ENCODE data around the gene ZNF408. TPM values are rescaled to one million over a fixed set of nuclear protein-coding genes. Genes with fewer than 3 reads are reported as not detected.
"Not testable (repeated sequence)": the region's sequence is repeated elsewhere in the genome, so short reads cannot be mapped to it uniquely, and the experiment has no call there.

The ZNF408 gene
- total RNA-seq, 1 experiment from 2014 or later = 12.2 TPM

DNA sequence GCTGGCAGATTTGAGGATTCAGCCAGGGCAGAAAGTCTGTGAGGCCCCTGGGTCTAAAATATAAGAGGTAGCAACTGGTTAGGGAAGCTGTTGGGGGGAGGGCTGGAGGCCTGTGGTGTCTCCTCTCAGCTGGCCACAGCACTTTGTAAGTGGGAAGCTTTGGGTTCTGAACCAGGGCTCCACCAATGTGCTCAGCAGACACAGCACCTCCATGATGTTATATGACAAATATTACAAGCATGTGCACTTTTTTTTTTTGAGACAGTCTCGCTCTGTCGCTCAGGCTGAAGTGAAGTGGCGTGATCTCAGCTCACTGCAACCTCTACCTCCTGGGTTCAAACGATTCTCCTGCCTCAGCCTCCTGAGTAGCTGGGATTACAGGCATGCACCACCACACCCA, 8.4 kb upstream of the ZNF408 start:
- peak; percentile 57 for DNase-seq (ENCODE audit: low read depth)
- in situ Hi-C loops (cut with HindIII; ENCODE audit: low pct_unique_long_range_greater_than_20kb, low sequenced_read_pairs) = no loop called here

DNA sequence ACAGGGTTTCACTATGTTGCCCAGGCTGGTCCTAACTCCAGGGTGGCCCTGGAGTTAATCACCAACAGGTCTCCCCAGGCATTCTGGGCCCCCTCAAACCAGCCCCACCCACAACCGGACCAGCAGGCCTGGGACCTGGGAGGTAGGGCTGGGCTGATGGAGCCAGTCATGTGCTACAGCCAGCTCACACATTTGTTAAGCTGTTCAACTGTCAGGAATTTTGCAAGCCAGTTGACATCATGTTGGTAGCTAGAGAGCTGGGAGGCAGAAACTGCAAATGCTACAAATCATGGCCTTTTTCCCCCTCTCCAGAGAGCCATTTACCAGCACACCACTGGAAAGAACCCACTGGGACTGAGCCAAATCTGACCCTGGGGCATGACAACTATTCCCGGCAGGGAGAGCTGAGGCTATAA, 7.2 kb upstream of the ZNF408 start:
- in situ Hi-C loops (cut with HindIII; ENCODE audit: low pct_unique_long_range_greater_than_20kb, low sequenced_read_pairs) = no loop called here

DNA sequence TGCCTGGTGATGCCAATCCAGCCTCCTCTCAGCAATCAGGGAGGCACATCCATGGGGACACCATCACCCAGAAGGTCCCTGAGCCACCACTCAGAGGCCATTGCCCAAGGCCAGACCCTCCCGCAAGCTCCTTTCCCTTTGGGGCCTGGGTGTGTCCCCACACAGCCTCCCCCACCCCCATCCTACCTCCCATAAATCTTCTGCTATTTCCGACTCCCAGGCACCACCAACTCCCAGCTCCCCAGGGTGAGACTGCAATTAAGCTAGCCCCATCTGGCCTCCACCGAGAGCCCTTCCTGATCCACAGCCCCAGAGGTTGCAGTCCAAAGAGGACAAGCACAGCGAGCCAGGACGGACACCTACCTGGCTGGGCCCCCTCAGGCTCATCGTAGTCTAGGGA, 6.8 kb upstream of the ZNF408 start:
- DNase-seq (ENCODE audit: low read depth) = no peak
- in situ Hi-C loops (cut with HindIII; ENCODE audit: low pct_unique_long_range_greater_than_20kb, low sequenced_read_pairs) = no loop called here

More for the DNA sequence above, 7.2 kb upstream of the ZNF408 start:
- DNase-seq (ENCODE audit: low read depth) = peak; percentile 72

DNA sequence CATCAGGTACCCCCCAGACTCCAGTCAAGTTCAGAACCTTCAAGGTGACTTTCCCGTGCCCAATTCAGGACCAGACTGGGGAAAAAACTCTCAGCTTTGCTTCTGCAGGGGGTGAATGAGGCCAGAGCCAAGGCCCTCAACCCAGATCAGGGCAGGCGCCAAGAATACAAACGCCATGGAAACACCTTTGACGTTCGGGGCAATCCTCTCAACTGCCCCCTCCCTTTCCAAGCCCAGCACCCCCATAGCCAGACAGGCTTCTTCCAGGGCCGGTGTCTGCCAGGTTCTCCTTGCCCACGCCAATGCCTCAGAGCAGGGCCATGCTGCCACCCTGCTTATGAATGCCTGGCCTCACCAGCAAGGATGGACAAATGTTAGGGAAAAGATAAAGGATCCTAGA, 6.2 kb upstream of the ZNF408 start:
- DNase-seq (ENCODE audit: low read depth) = no peak
- in situ Hi-C loops (cut with HindIII; ENCODE audit: low pct_unique_long_range_greater_than_20kb, low sequenced_read_pairs) = no loop called here

DNA sequence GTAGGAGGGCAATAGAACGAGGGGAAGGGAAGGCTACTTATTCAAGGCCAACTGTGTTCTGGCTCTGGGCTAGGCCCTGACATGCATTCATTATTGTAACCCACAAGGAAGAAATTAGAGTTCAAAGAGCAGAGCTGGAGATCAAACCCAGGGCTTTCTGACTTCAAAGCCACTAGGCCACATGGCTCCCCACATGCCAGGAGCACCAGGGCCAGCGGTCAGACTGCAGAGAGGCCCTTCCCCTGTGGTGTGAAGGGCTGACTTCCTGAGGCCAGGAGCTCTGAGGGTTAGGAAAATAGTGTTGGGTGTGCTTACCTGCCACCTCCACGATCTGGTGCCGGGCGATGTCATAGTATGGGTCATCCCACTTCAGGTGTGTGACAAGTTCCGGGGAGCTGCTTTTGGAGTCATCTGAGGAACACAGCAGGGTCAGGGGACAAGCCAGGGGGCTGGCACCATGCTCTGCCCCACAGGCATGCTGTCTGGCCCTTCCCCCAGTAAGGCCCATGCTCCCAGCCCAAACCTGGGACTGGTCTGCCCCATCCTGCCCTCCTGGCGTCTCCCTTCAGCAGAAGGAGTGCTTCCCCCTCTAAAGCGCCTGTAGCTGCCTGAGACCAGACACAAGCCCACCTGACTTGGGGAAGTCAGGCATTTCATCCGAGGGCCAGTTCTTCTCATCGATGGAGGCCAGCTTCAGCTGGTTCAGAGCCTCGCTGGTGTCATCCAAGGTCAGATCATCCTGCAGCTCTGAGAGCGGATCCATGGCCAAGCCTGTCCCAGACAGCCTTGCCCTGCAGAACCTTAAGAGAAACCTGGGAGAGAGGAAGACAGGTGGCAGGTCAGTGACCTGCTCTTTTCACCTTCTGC, 5.3 kb upstream of the ZNF408 start:
- no peak for DNase-seq (ENCODE audit: low read depth)

DNA sequence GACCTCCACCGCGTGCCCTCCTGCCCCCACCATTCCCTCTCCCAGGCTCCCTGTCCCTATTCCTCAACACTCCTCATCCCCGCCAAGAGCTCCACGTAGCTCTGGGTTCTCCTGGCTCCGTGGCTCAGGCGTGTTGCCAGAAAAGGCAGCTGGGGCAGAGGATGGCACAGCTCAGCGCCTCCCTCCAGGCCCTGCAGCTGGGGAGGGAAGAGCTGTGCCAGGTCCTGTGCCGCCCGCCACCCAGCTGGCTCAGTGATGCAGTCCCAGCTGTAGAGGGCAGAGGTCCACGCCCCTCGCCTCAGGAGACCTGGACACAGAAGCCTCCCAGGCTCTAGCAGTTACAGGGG, 4.6 kb upstream of the ZNF408 start:
- in situ Hi-C loops (cut with HindIII; ENCODE audit: low pct_unique_long_range_greater_than_20kb, low sequenced_read_pairs) = no loop called here
- no peak for DNase-seq (ENCODE audit: low read depth)

More for the DNA sequence above, 5.3 kb upstream of the ZNF408 start:
- in situ Hi-C loops (cut with HindIII; ENCODE audit: low pct_unique_long_range_greater_than_20kb, low sequenced_read_pairs) = no loop called here

DNA sequence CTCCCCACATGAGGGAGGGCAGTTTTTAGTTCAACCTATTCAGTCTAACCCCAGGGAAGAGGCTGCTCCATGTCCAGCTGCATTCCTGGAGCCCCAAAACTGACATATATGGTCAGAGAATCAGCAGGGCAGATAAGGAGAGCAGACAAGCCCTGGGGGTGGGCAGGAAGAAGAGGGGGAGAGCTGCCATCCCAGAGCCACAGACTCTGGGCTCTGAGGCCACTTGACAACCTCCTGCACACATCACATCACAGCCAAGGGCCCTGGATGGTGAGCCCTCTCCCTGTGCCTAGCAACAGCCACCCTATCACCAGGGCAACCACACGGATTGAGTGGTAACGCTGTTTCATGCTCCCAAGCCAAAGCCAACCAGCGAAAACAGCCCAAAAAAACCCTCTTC, 3.5 kb upstream of the ZNF408 start:
- DNase-seq (ENCODE audit: low read depth) = no peak
- in situ Hi-C loops (cut with HindIII; ENCODE audit: low pct_unique_long_range_greater_than_20kb, low sequenced_read_pairs) = no loop called here

DNA sequence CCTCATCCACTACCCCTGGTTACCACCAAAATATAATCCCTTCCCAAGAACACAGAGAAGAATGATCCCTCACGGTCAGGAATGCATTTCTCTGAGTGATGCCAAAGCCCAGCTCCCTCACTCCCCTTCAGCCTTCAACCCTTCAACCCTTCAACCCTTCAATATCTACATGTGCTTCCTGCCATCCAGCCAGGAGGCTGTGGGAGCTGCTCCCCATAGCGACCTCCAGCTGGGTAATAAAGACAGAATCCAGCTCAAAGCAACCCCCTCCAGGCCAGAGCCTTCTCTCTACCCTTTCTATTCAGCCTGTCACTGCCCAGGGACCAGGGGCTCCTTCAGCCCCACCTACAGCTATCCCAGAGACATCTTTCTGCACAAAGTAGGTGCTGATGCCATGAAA, 3.1 kb upstream of the ZNF408 start:
- in situ Hi-C loops (cut with HindIII; ENCODE audit: low pct_unique_long_range_greater_than_20kb, low sequenced_read_pairs) = no loop called here
- DNase-seq (ENCODE audit: low read depth) = no peak

DNA sequence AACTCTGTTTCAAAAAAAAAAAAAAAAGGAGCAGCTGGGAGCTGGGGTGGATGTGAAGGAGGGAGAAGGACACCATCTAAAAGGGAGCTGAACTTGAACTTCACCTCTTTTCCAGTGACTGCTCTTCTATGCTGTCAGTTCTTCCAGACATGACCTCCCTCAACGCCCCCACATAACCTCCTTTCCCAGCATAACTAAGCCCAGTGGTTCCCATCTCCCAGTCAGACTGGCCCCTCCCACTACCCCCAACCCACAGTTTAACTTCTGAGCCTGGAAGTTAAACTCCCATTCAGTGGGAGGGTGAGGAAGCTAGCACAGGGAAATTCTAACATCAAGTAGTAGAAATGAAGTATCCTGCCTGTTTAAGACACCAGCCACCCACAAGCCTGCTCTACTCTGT, 2.2 kb upstream of the ZNF408 start:
- in situ Hi-C loops (cut with HindIII; ENCODE audit: low pct_unique_long_range_greater_than_20kb, low sequenced_read_pairs) = no loop called here

DNA sequence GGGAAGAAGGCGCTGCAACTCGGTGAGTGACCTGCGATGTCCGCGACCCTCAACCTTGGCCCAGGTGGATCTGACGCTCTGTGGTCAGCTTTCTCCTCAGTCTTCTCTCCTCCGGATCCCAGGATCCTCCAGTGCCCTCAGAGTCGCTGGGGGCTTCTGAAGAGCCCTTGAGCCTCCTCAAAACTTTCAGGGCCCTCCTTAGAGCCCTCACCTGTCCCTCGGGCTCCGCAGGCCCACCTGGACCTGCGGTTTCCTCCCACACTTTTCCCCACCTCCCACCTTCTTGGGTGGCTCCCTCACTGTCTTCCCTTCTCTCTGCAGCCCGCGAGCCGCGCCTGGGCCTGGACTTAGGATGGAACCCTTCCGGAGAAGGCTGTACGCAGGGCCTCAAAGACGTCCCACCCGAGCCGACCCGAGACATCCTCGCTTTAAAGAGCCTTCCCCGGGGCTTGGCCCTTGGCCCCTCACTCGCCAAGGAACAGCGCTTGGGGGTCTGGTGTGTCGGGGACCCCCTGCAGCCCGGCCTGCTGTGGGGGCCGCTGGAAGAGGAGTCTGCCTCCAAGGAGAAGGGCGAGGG, 335 bp downstream of the ZNF408 start:
- DNase-seq (ENCODE audit: low read depth) = no peak
- in situ Hi-C loops (cut with HindIII; ENCODE audit: low pct_unique_long_range_greater_than_20kb, low sequenced_read_pairs) = no loop called here

More for the DNA sequence above, 2.2 kb upstream of the ZNF408 start:
- DNase-seq (ENCODE audit: low read depth) = no peak

DNA sequence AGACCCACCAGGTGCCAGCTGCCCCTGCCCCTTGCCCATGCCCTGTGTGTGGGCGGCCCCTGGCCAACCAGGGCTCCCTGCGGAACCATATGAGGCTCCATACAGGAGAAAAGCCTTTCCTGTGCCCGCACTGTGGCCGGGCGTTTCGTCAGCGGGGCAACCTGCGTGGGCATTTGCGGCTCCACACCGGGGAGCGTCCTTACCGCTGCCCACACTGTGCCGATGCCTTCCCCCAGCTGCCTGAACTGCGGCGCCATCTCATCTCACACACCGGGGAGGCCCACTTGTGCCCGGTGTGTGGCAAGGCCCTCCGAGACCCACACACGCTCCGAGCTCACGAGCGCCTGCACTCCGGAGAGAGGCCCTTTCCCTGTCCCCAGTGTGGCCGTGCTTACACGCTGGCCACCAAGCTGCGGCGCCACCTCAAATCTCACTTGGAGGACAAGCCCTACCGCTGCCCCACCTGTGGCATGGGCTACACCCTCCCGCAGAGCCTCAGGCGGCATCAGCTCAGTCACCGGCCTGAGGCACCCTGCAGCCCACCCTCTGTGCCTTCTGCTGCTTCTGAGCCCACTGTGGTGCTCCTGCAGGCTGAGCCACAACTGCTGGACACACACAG, 4.3 kb downstream of the ZNF408 start:
- in situ Hi-C loops (cut with HindIII; ENCODE audit: low pct_unique_long_range_greater_than_20kb, low sequenced_read_pairs) = no loop called here

DNA sequence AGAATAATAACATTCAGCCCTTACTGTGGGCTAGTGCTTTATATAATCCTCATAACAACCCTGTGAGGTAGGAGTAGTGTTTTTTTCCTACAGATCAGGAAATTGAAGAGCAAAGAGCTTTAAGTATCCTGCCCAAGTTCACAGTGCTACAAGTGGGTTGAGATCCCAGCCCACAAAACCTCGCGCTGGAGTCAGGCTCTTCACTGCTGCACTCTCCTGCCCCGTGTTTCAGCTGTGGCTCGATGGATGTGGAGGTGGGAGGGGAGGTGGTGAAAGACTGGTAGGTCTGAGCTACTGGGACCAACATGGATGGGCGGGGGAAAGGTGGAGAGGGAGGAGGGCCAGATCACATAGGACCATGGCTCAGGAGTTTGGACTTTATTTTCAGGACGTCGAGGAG, 6.1 kb downstream of the ZNF408 start:
- DNase-seq (ENCODE audit: low read depth) = no peak
- in situ Hi-C loops (cut with HindIII; ENCODE audit: low pct_unique_long_range_greater_than_20kb, low sequenced_read_pairs) = no loop called here

More for the DNA sequence above, 4.3 kb downstream of the ZNF408 start:
- DNase-seq (ENCODE audit: low read depth) = no peak

DNA sequence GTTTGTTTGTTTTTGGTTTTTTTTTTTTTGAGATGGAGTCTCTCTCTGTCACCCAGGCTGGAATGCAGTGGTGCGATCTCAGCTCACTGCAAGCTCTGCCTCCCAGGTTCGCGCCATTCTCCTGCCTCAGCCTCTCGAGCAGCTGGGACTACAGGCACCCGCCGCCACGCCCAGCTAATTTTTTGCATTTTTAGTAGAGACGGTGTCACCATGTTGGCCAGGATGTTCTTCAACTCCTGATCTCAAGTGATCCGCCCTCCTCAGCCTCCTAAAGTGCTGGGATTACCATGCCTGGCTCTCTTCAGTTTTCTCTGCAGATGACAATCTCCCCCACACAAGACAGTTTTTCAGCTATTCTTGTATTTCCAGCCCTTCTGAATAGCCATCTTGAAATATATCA, 8.5 kb downstream of the ZNF408 start:
- DNase-seq (ENCODE audit: low read depth) = peak; percentile 14
- in situ Hi-C loops (cut with HindIII; ENCODE audit: low pct_unique_long_range_greater_than_20kb, low sequenced_read_pairs) = not testable (repeated sequence)

DNA sequence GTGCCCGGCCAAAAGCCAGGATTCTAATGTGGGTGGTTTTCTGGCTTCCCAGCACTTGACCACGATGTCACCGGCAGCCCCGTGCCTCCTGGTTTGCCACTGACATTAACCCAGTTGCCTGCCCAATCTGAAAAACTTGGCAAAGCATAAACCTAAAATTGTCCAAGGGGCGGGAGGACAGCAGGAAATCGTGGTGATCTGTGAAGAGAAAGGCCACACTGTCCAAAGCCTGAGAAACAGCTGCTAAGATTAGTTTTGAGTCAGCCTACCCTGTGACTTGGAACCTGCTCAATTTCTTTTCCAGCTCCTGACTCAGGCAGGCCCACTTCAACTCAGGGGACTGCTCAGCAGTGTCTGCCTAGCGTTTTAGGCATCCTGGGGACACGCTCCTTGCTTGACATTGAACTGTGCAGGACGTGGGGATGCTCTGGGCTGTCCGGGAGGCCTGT, 10.0 kb downstream of the ZNF408 start:
- DNase-seq (ENCODE audit: low read depth) = peak; percentile 59
- in situ Hi-C loops (cut with HindIII; ENCODE audit: low pct_unique_long_range_greater_than_20kb, low sequenced_read_pairs) = no loop called here

DNA sequence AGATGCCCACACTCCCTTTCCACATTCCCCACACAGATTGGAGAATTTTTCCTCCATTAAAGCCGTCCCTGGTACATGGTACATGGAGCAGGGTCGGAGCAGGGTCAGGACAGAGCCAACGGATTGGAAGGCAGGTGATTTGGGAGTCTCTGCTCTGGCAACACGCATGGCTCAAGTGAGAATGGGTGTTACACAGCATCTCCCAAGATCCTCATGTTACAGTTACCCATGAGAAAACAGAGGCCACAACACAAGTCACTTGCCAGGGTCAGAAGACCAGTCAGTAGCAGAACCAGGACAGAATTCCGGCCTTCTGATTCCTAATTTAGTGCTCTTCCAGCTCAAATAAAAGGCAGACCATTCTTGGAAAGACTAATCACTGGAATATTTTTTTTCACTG, 10.5 kb downstream of the ZNF408 start:
- in situ Hi-C loops (cut with HindIII; ENCODE audit: low pct_unique_long_range_greater_than_20kb, low sequenced_read_pairs) = no loop called here

DNA sequence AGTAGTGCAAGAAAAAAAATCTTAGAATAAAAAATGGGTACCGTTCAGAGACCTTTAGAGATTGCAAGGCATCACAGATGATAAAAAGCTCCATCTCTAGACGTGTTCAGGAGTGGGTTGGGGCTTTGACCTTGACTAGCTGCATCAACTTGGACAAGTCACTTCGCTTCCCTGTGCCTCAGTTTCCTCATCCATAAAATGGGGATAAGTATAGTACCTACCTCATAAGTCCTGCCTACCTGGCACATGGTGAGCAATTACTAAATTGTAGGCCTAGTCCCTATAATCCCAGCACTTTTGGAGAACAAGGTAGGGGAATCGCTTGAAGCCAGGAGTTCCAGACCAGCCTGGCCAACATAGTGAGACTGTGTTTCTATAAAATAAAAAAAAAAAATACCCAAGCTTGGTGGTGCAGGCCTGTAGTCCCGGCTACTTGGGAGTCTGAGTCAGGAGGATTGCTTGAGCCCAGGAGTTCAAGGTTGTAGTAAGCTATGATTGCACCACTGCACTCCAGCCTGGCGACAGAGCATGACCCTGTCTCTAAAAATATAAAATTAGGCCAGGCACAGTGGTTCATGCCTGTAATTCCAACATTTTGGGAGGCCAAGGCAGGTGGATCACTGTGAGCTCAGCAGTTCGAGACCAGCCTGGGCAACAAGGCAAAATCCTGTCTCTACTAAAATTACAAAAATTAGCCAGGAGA, 12.2 kb downstream of the ZNF408 start:
- in situ Hi-C loops (cut with HindIII; ENCODE audit: low pct_unique_long_range_greater_than_20kb, low sequenced_read_pairs) = no loop called here
- no peak for DNase-seq (ENCODE audit: low read depth)

More for the DNA sequence above, 10.5 kb downstream of the ZNF408 start:
- DNase-seq (ENCODE audit: low read depth) = no peak

DNA sequence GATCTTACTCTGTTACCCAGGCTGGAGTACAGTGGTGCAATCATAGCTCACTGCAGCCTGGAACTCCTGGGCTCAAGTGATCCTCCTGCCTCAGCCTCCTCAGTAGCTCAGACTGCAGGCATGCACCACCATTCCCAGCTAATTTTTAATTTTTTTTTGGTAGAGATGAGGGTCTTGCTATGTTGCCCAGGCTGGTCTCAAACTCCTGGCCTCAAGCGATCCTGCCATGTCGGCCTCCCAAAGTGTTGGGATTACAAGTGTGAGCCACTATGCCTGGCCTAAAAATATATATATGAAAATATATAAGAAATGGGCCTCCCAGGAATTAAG, 17.0 kb downstream of the ZNF408 start:
- DNase-seq (ENCODE audit: low read depth); in situ Hi-C loops (cut with HindIII; ENCODE audit: low pct_unique_long_range_greater_than_20kb, low sequenced_read_pairs): not testable (repeated sequence)

DNA sequence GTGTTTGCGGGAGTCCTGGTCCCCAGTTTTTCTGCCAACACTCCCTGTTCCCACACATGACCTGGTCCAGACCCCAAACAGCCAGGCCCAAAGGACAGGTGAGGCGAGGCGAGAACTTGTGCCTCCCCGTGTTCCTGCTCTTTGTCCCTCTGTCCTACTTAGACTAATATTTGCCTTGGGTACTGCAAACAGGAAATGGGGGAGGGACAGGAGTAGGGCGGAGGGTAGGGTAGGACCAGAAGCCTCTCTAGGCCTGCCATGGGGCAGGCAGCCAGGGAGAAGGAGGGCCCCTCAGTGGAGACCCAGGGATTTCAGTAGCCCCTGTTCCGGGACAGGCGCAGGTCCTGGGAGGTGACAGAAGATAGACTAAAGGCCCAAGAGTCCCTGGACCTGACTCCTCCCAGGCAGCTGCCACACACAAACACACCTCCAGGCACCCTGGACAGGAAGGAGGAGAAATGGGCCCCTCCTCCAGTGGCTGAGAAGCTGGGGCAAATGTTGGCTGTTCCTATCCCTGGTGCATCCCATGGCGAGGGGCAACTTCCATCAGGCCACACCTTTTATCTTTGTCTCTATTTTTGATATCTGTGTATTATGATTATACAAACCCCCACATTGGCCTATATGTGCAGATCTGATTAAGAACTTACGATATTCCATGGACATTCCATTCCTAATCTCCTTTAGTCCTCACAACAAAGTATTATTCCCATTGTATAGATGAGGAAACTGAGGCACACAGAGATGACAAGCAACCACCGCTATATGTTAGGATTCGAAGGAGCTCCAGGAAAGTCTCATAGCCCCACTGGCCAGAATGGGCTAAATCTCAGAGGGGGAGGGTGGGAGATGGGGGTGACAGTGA, 17.6 kb downstream of the ZNF408 start:
- in situ Hi-C loops (cut with HindIII; ENCODE audit: low pct_unique_long_range_greater_than_20kb, low sequenced_read_pairs) = no loop called here
- DNase-seq (ENCODE audit: low read depth) = no peak
